HepG2 (cell line): ENCODE data around the gene GINM1. TPM values are rescaled to one million over a fixed set of nuclear protein-coding genes. Genes with fewer than 3 reads are reported as not detected.

Experiments used
- ATAC-seq: fragments of 200-7000 bp; cut with Tn5 transposase; 3 replicates; pipeline ENCODE4 v1.9.1; 2020; ENCODE audit warnings: mild to moderate bottlenecking, moderate library complexity
- BruUV-seq: library from RNA; stranded (reverse); fragments of 400-500 nt; replicated peaks from 2 replicates; lab custom pipeline; 2021; lab: Mats Ljungman, UMichigan
- CTCF ChIA-PET: fragments of 300-600 bp; formaldehyde crosslinking; extraction: SDS; loops from one replicate; lab custom pipeline; 2021; ENCODE audit warnings: low total read pairs, inconsistent platforms, low intra/inter-chr PET ratio; lab: Yijun Ruan, JAX
- POLR2A ChIA-PET: fragments of 350-600 bp; sonication (Branson Sonifier 250); formaldehyde crosslinking; loops from one replicate; lab custom pipeline; 2020; ENCODE audit warnings: antibody characterized with exemption, inconsistent platforms; lab: Yijun Ruan, JAX
- DNase-seq: peaks from one replicate; pipeline ENCODE4 v3.0.0-alpha.2; 2015; ENCODE audit warnings: low spot score
- FAIRE-seq: peaks from 3 replicates; lab custom pipeline; 2011; peaks lifted over from hg19 to GRCh38; lab: Jason Lieb, UNC
- H2AFZ ChIP-seq: one replicate; pipeline ENCODE4 v1.6.1; 2011; ENCODE audit warnings: low read length, inconsistent platforms
- H3K27ac ChIP-seq: fragments of 300-600 bp; 3 replicates; pipeline ENCODE4 v1.8.0; 2011; ENCODE audit warnings: mixed run types, mild to moderate bottlenecking, mixed read lengths, low read length, inconsistent platforms; ENCODE audit not compliant: insufficient read depth; ENCODE audit errors: extremely low read length
- H3K27me3 ChIP-seq, 2 experiments: fragments of 200-600 bp in 1 of 2; 2 replicates in 1 of 2; 3 replicates in 1 of 2; pipeline versions ENCODE4 v1.6.0 to v1.8.0; 2011; ENCODE audit warnings: low read length in 2 of 2, mild to moderate bottlenecking in 2 of 2, moderate library complexity in 2 of 2, inconsistent platforms in 1 of 2; ENCODE audit not compliant: insufficient read depth in 2 of 2, control insufficient read depth in 1 of 2
- H3K36me3 ChIP-seq, 2 experiments: fragments of 200-600 bp in 1 of 2; replicated peaks in 1 of 2; 2 replicates in 1 of 2; 3 replicates in 1 of 2; pipeline versions ENCODE4 v1.5.1 to v1.8.0; 2011; ENCODE audit warnings: low read length in 2 of 2, inconsistent platforms in 1 of 2; ENCODE audit not compliant: insufficient read depth in 2 of 2, control insufficient read depth in 1 of 2
- H3K4me1 ChIP-seq: 2 replicates; pipeline ENCODE4 v1.5.1; 2012; ENCODE audit warnings: low read length, inconsistent platforms; ENCODE audit not compliant: insufficient read depth
- H3K4me2 ChIP-seq: 2 replicates; pipeline ENCODE4 v1.6.0; 2011; ENCODE audit warnings: low read depth, low read length, inconsistent platforms
- H3K4me3 ChIP-seq, 3 experiments: fragments of 200-600 bp in 1 of 3; sonication (generic), shearing (Covaris generic) in 1 of 3; replicated peaks in 1 of 3; 2 replicates each; pipeline ENCODE4 v1.5.1; 2011 to 2016; ENCODE audit warnings: low read length in 3 of 3, inconsistent platforms in 2 of 3, low read depth in 2 of 3, mild to moderate bottlenecking in 2 of 3, control low read depth in 1 of 3, mixed read lengths in 1 of 3; ENCODE audit not compliant: insufficient read depth in 1 of 3
- H3K79me2 ChIP-seq: one replicate; pipeline ENCODE4 v1.6.1; 2011; ENCODE audit warnings: low read length, inconsistent platforms; ENCODE audit not compliant: insufficient read depth
- H3K9ac ChIP-seq: 2 replicates; pipeline ENCODE4 v1.6.0; 2011; ENCODE audit warnings: mild to moderate bottlenecking, low read depth, low read length, inconsistent platforms; ENCODE audit not compliant: insufficient read depth
- H3K9me3 ChIP-seq: 2 replicates; pipeline ENCODE4 v1.5.1; 2012; ENCODE audit warnings: mild to moderate bottlenecking, low read length
- H4K20me1 ChIP-seq: 2 replicates; pipeline ENCODE4 v1.6.0; 2011; ENCODE audit warnings: inconsistent platforms, mild to moderate bottlenecking, low read length, moderate library complexity; ENCODE audit not compliant: insufficient read depth
- MTA3 ChIP-seq: sonication (generic); formaldehyde crosslinking; IDR thresholded peaks from 2 replicates; pipeline ENCODE4 v1.4.0; 2020; ENCODE audit warnings: missing genetic modification reagents
- NFIC ChIP-seq: IDR thresholded peaks from 2 replicates; pipeline ENCODE4 v1.6.1; 2012; ENCODE audit warnings: mild to moderate bottlenecking, low read length, inconsistent platforms
- TBX3 ChIP-seq: fragments of 450-650 bp; IDR thresholded peaks from 2 replicates; pipeline ENCODE4 v1.6.1; 2017; ENCODE audit warnings: antibody characterized with exemption, mild to moderate bottlenecking, inconsistent platforms, borderline replicate concordance
- U2AF2 ChIP-seq: fragments of 200-400 bp; formaldehyde crosslinking; IDR thresholded peaks from 2 replicates; pipeline ENCODE4 v1.6.1; 2017; ENCODE audit warnings: low read depth, mild to moderate bottlenecking, low read length
- ZNF10 ChIP-seq: sonication (generic); formaldehyde crosslinking; IDR thresholded peaks from 2 replicates; pipeline ENCODE4 v1.4.0; 2020; ENCODE audit warnings: mild to moderate bottlenecking, low read depth, missing genetic modification reagents, borderline replicate concordance
- ZNF629 ChIP-seq: sonication (generic); formaldehyde crosslinking; conservative IDR thresholded peaks from 2 replicates; pipeline ENCODE4 v1.5.0; 2020; ENCODE audit warnings: missing genetic modification reagents
- ZNF883 ChIP-seq: sonication (generic); formaldehyde crosslinking; IDR thresholded peaks from 2 replicates; pipeline ENCODE4 v1.5.1; 2020; ENCODE audit warnings: mild to moderate bottlenecking, missing genetic modification reagents; ENCODE audit errors: not compliant biosample characterization
- ZSCAN29 ChIP-seq: sonication (generic); formaldehyde crosslinking; conservative IDR thresholded peaks from 2 replicates; pipeline ENCODE4 v1.4.0; 2020; ENCODE audit warnings: mild to moderate bottlenecking, missing genetic modification reagents
- ZXDC ChIP-seq: sonication (generic); formaldehyde crosslinking; IDR thresholded peaks from 2 replicates; pipeline ENCODE4 v1.5.0; 2020; ENCODE audit warnings: mild to moderate bottlenecking, missing genetic modification reagents
- WGBS: methylation state at CpG from one replicate; pipeline ENCODE4 v1.1.6; 2017; ENCODE audit warnings: low lambda C conversion rate; 5-methylcytosine and 5-hydroxymethylcytosine counted together
- in situ Hi-C: cut with HindIII; loops from 2 replicates; pipeline ENCODE4 v1.10.0; 2017; ENCODE audit warnings: low pct_unique_long_range_greater_than_20kb; ENCODE audit not compliant: extremely low pct_ligation_motif_present
- intact Hi-C: fragments of 100-400 bp; cut with micrococcal nuclease; formaldehyde crosslinking; loops from one replicate; pipeline ENCODE4 v1.10.0; 2022; ENCODE audit not compliant: unreplicated experiment
- polyA plus RNA-seq, 8 experiments: library from polyadenylated mRNA; depleted of rRNA in 3 of 8; stranded (reverse) in 7 of 8; unstranded in 1 of 8; fragments of >200 nt; fragmentation: Illumina TruSeq in 4 of 8; extraction: Trizol in 4 of 8; gene quantifications; 2 replicates each; pipeline versions ENCODE4 v1.2.1 to v1.2.3, GENCODE V29; 2011 to 2016; ENCODE audit warnings: low read depth in 4 of 8, missing spikeins in 1 of 8, mixed read lengths in 1 of 8; ENCODE audit not compliant: insufficient read depth in 1 of 8
- total RNA-seq, 5 experiments: library from RNA; depleted of rRNA; stranded (reverse); fragments of >200 nt; fragmentation: Illumina TruSeq; extraction: Trizol; gene quantifications; 2 replicates each; pipeline ENCODE4 v1.2.3, GENCODE V29; 2016; ENCODE audit warnings: low read depth in 1 of 5

Gene GINM1
- total and polyA plus RNA-seq, 2 of the 13 experiments (the other 11 are each of a cell fraction or from before 2014, with no cell fraction given), result 19.4 to 27.5 TPM

GRCh38 chr6:149580880-149581279, 14.7 kb downstream of the GINM1 start (continued):
- TF ChIP-seq ZNF883 (CRISPR knock-in tag) (no peak), U2AF2 (no peak)

- intact Hi-C loops, result no loop called here
- H3K4me1 ChIP-seq, result no peaks in the 10 kb centered on the region
- ChIA-PET POLR2A (no interaction called here), CTCF (no interaction called here)
- H3K4me3 ChIP-seq, result no peak overlapping the region
- no peak overlapping the region for H3K27ac ChIP-seq
- H4K20me1 ChIP-seq, result no peaks in the 10 kb centered on the region
- H3K9ac ChIP-seq, result no peak overlapping the region
- no peaks in the 10 kb centered on the region for H3K79me2 ChIP-seq
- DNase-seq, result no peak
- no peak overlapping the region for H2AFZ ChIP-seq
- H3K9me3 ChIP-seq, result no peaks in the 10 kb centered on the region
- no TSS peak for BruUV-seq
- no peaks in the 10 kb centered on the region for H3K27me3 ChIP-seq
- ATAC-seq, result no peak
- in situ Hi-C loops, result no loop called here
- TF ChIP-seq MTA3 (CRISPR knock-in tag) (no peak), ZNF629 (CRISPR knock-in tag) (peak; percentile 61)
- 95% methylated on average over 5 of the region's 5 CpGs for WGBS
- FAIRE-seq, result no peak
- H3K4me2 ChIP-seq, result no peak overlapping the region
- H3K36me3 ChIP-seq, result peaks cover 5 to 49% of the 10 kb centered on the region in 2 experiments
Observed at GRCh38 chr6:149581349-149581748, 15.2 kb downstream of the GINM1 start.

- ATAC-seq (no peak), DNase-seq (no peak), FAIRE-seq (no peak)
- ChIA-PET POLR2A (no interaction called here), CTCF (no interaction called here)
- no peaks in the 10 kb centered on the region for H3K4me1 ChIP-seq
- no peak overlapping the region for H3K27ac ChIP-seq
- H3K9me3 ChIP-seq, result no peaks in the 10 kb centered on the region
- in situ Hi-C loops, result no loop called here
- BruUV-seq, result no TSS peak
- no peak overlapping the region for H3K4me2 ChIP-seq
- no peaks in the 10 kb centered on the region for H3K79me2 ChIP-seq
- H4K20me1 ChIP-seq, result no peaks in the 10 kb centered on the region
- no peaks in the 10 kb centered on the region for H3K27me3 ChIP-seq
- intact Hi-C loops, result no loop called here
- TF ChIP-seq NFIC, result no peak
- TF ChIP-seq ZSCAN29 (CRISPR knock-in tag), result no peak
- TF ChIP-seq TBX3, result no peak
- TF ChIP-seq ZNF10 (CRISPR knock-in tag), result no peak
- TF ChIP-seq ZXDC (CRISPR knock-in tag), result no peak
- WGBS, result 97% methylated on average over 2 of the region's 2 CpGs
- H3K4me3 ChIP-seq, result no peak overlapping the region
- no peak overlapping the region for H2AFZ ChIP-seq
- H3K9ac ChIP-seq, result no peak overlapping the region
- peaks cover 8 to 48% of the 10 kb centered on the region in 2 experiments for H3K36me3 ChIP-seq
Observed at GRCh38 chr6:149586149-149586548, 20.0 kb downstream of the GINM1 start.
